ENCODE data around the gene KIF17. TPM values are rescaled to one million over a fixed set of nuclear protein-coding genes. Genes with fewer than 3 reads are reported as not detected.

The KIF17 gene
- total and polyA plus RNA-seq, 2 of the 8 experiments (the other 6 are each of a cell fraction or from before 2014, with no cell fraction given) = 6.9 to 10.4 TPM

DNA sequence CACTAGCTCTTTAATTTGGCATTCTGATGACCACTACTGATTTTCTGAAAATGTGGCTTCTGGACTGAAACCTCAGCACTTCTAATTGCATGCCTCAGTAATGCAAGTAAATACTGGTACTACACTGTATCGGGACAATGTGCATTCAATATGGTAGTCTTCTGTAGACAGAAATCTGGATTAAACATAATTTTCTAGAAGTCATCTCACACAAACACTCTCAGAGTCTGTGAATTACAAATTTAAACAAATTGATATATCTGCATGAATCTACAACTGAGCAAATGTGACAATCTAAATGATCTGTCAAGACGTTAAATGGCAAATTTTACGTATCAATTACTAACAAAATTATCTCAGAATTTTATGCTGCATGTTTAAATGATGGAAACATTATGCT is 45.6 kb upstream of the KIF17 start:
- Histone ChIP-seq H3K23ac (ENCODE audit: insufficient read length) (no peak overlapping the region), H3K14ac (ENCODE audit: insufficient read length) (no peak overlapping the region), H3K56ac (replicated peaks; ENCODE audit: insufficient read length, low read depth, low read length) (no peak overlapping the region), H2BK5ac (ENCODE audit: low read depth, low read length) (no peak overlapping the region), H3K79me1 (ENCODE audit: low read depth, low read length) (0 out of 2 replicates have a peak, but pooled peaks cover 2% of the 10 kb centered on the region), H3K18ac (ENCODE audit: extremely low read depth, low read length) (no peak overlapping the region), H4K20me1 (replicated peaks in 1 of 2; ENCODE audit: control insufficient read depth in 1 of 2, insufficient read depth in 2 of 2, low read length in 2 of 2) (peaks cover 0 to 3% of the 10 kb centered on the region in 2 experiments), H3K9me3 (ENCODE audit: insufficient read depth in 2 of 2, low read depth in 1 of 2, low read length in 1 of 2) (no peaks in the 10 kb centered on the region), H4K8ac (ENCODE audit: extremely low read depth, insufficient read depth, low read length) (no peak overlapping the region), H3K36me3 (ENCODE audit: control insufficient read depth in 2 of 4, insufficient read depth in 4 of 4, low read length in 3 of 4) (peaks cover 21 to 83% (median 56%) of the 10 kb centered on the region in 4 experiments), H3K4me3 (ENCODE audit: extremely low read depth in 1 of 4, insufficient read depth in 2 of 4, low read depth in 3 of 4, low read length in 4 of 4) (no peak overlapping the region), H3K79me2 (ENCODE audit: control insufficient read depth in 1 of 2, insufficient read depth in 2 of 2, low read length in 2 of 2) (no peaks in the 10 kb centered on the region), H2BK20ac (ENCODE audit: low read length) (no peak overlapping the region), H4K5ac (ENCODE audit: insufficient read length, low read depth, low read length) (no peak overlapping the region), H3K9ac (replicated peaks in 1 of 4; ENCODE audit: extremely low read depth in 1 of 4, low read depth in 3 of 4, low read length in 3 of 4) (no peak overlapping the region), H3K4me1 (replicated peaks in 1 of 4; ENCODE audit: control insufficient read depth in 3 of 4, insufficient read depth in 4 of 4, low read length in 3 of 4) (no peaks in the 10 kb centered on the region; a peak in 1 of 7 replicates), H2BK120ac (replicated peaks; ENCODE audit: low read depth, low read length) (no peak overlapping the region), H2BK12ac (ENCODE audit: low read depth, low read length) (no peak overlapping the region), H3K27ac (ENCODE audit: low read depth, low read length) (no peak overlapping the region), H2AK5ac (ENCODE audit: low read depth, low read length) (no peak overlapping the region), H3K27me3 (replicated peaks in 1 of 4; ENCODE audit: control insufficient read depth in 3 of 4, extremely low read depth in 1 of 4, insufficient read depth in 3 of 4, low read length in 3 of 4) (no peaks in the 10 kb centered on the region), H2BK15ac (ENCODE audit: low read length) (no peak overlapping the region), H4K91ac (replicated peaks; ENCODE audit: insufficient read length, low read length) (no peak overlapping the region), H3K4ac (replicated peaks; ENCODE audit: insufficient read length, low read depth, low read length) (no peak overlapping the region), H2AFZ (ENCODE audit: low read length) (no peak overlapping the region), H3K4me2 (ENCODE audit: insufficient read depth in 1 of 2, low read depth in 2 of 2, low read length in 2 of 2) (no peak overlapping the region), H3K23me2 (ENCODE audit: low read depth, low read length) (no peaks in the 10 kb centered on the region)
- CTCF ChIA-PET (ENCODE audit: partially characterized antibody) = no interaction called here
- FAIRE-seq (no peak), DNase-seq (ENCODE audit: low read depth in 1 of 2, low spot score in 2 of 2) (no peak)
- WGBS, 2 experiments (ENCODE audit: extremely low coverage in 1 of 2, insufficient coverage in 1 of 2, insufficient read length in 1 of 2, insufficient replicate concordance in 2 of 2, low coverage in 1 of 2, low lambda C conversion rate in 2 of 2, missing lambda C conversion rate in 1 of 2) = 90% methylated on average over 3 of the region's 3 CpGs; no CpG with 5 or more reads in 1 of the 2 experiments
- POLR2A ChIA-PET (ENCODE audit: partially characterized antibody) = interaction anchor here (1.0 kb wide), 1 partner anchor 13 kb away, joined by 3 read pairs; no protein-coding TSS in a partner anchor
- TF ChIP-seq HDAC6 (IDR thresholded peaks at IDR 0.05; ENCODE audit: low read depth, low read length) (no peak), JUN (IDR thresholded peaks at IDR 0.05; ENCODE audit: low read depth, low read length) (no peak), TBP (IDR thresholded peaks at IDR 0.05; ENCODE audit: low read depth, low read length) (no peak), GABPA (IDR thresholded peaks at IDR 0.05; ENCODE audit: borderline replicate concordance, insufficient read depth, low read length) (no peak), SP4 (IDR thresholded peaks at IDR 0.05; ENCODE audit: low read length) (no peak), RXRA (IDR thresholded peaks at IDR 0.05; ENCODE audit: insufficient read depth, low read depth, low read length) (no peak), ZNF274 (IDR thresholded peaks at IDR 0.05; ENCODE audit: borderline replicate concordance, extremely low read depth, low read length) (no peak), RNF2 (IDR thresholded peaks at IDR 0.05; ENCODE audit: borderline replicate concordance, low read depth, low read length, missing control alignments, poor library complexity, severe bottlenecking) (no peak), MAFK (IDR thresholded peaks at IDR 0.05; ENCODE audit: low read depth, low read length) (no peak), RFX5 (IDR thresholded peaks at IDR 0.05; ENCODE audit: borderline replicate concordance, low read depth, low read length) (no peak), TEAD4 (IDR thresholded peaks at IDR 0.05; ENCODE audit: low read depth, low read length) (no peak), POLR2AphosphoS5 (IDR thresholded peaks at IDR 0.05; ENCODE audit: low read depth, low read length) (no peak), GTF2F1 (IDR thresholded peaks at IDR 0.05; ENCODE audit: borderline replicate concordance, low read depth, low read length) (no peak), CEBPB (IDR thresholded peaks at IDR 0.05; ENCODE audit: low read depth, low read length) (no peak), SIX5 (IDR thresholded peaks at IDR 0.05; ENCODE audit: low read depth, low read length) (no peak), FOSL1 (IDR thresholded peaks at IDR 0.05; ENCODE audit: insufficient read depth, low read depth, low read length) (no peak)
